Gastroesophageal sphincter (tissue), 3 donors: ENCODE measurements around the gene SDF2L1.

ENCODE experiments used
- EP300 ChIP-seq: sonication (generic); formaldehyde crosslinking; IDR thresholded peaks from one replicate; pipeline ENCODE4 v1.6.1; 2017; ENCODE audit warnings: antibody characterized with exemption, mild to moderate bottlenecking
- POLR2A ChIP-seq, 2 donors: fragments of 450-650 bp; IDR thresholded peaks; one replicate each; pipeline ENCODE4 v1.6.1; 2017; ENCODE audit warnings: antibody characterized with exemption in 2 of 2, mild to moderate bottlenecking in 2 of 2, moderate library complexity in 1 of 2
- POLR2AphosphoS5 ChIP-seq: sonication (generic); formaldehyde crosslinking; IDR thresholded peaks from one replicate; pipeline ENCODE4 v1.6.1; 2017; ENCODE audit warnings: antibody characterized with exemption
- TF ChIP-seq, protein P1 (sequence below), 4 experiments: fragments of 200-600 bp in 2 of 4; fragments of 450-650 bp in 2 of 4; sonication (generic) in 1 of 4; IDR thresholded peaks; one replicate each; pipeline ENCODE4 v1.5.1; 2017 to 2019; ENCODE audit warnings: antibody characterized with exemption in 4 of 4, mild to moderate bottlenecking in 2 of 4, moderate library complexity in 2 of 4

DNA sequence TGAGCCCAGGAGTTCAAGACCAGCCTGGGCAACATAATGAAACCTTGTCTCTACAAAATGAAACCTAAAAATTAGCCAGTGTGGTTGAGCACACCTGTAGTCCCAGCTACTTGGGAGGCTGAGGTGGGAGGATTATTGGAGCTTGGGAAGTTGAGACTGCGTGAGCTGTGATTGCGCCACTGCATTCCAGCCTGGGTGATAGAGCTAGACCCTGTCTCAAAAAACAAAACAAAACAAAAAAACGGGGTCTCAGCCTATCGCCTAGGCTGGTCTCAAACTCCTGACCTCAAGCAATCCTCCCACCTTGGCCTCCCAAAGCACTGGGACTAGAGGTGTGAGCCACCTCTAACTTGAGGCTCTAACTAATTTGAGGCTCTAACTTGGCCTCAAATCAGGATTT, 37.3 kb downstream of the SDF2L1 start:
- TF ChIP-seq, protein P1, sequence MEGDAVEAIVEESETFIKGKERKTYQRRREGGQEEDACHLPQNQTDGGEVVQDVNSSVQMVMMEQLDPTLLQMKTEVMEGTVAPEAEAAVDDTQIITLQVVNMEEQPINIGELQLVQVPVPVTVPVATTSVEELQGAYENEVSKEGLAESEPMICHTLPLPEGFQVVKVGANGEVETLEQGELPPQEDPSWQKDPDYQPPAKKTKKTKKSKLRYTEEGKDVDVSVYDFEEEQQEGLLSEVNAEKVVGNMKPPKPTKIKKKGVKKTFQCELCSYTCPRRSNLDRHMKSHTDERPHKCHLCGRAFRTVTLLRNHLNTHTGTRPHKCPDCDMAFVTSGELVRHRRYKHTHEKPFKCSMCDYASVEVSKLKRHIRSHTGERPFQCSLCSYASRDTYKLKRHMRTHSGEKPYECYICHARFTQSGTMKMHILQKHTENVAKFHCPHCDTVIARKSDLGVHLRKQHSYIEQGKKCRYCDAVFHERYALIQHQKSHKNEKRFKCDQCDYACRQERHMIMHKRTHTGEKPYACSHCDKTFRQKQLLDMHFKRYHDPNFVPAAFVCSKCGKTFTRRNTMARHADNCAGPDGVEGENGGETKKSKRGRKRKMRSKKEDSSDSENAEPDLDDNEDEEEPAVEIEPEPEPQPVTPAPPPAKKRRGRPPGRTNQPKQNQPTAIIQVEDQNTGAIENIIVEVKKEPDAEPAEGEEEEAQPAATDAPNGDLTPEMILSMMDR (IDR thresholded peaks at IDR 0.05) = no peak
- TF ChIP-seq POLR2A (IDR thresholded peaks at IDR 0.05) (no peak), EP300 (no peak), POLR2AphosphoS5 (no peak)
